GDM1 (cell line): ENCODE results near the gene G2E3.
"Not testable (repeated sequence)": the region's sequence is repeated elsewhere in the genome, so short reads cannot be mapped to it uniquely, and the experiment has no call there.

ENCODE experiments used
- DNase-seq: peaks from one replicate; lab custom pipeline; 2025; lab: John Stamatoyannopoulos, UW

G2E3 gene

DNA sequence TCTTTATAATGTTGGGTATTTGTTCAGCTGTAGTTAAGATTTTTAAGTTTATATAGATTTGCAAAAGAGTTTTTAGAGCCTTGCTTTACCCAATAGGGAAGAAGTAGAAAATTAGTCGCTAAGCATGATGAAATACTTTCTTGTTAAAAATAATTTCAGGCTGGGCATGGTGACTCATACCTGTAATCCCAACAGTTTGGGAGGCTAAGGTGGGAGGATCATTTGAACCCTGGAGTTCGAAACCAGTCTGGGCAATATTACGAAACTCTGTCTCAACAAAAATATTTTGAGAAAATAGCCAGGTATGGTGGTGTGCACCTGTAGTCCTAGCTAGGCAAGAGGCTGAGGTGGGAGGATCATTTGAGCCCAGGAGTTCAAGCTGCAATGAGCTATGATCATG is 44.4 kb downstream of the G2E3 start:
- DNase-seq: no peak

DNA sequence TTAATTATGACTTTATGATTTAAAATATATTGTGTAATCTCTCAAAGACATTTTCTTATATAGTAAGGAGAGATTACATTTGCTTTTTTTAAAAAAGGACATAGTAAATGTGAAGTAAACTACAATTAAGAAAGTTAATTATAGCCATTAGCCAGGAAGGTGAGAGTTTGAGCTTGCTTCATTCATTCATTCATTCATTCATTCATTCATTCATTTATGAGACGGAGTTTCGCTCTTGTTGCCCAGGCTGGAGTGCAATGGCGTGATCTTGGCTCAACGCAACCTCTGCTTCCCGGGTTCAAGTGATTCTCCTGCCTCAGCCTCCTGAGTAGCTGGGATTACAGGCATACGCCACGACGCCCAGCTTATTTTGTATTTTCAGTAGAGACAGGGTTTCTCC is 45.7 kb downstream of the G2E3 start:
- DNase-seq: not testable (repeated sequence)

DNA sequence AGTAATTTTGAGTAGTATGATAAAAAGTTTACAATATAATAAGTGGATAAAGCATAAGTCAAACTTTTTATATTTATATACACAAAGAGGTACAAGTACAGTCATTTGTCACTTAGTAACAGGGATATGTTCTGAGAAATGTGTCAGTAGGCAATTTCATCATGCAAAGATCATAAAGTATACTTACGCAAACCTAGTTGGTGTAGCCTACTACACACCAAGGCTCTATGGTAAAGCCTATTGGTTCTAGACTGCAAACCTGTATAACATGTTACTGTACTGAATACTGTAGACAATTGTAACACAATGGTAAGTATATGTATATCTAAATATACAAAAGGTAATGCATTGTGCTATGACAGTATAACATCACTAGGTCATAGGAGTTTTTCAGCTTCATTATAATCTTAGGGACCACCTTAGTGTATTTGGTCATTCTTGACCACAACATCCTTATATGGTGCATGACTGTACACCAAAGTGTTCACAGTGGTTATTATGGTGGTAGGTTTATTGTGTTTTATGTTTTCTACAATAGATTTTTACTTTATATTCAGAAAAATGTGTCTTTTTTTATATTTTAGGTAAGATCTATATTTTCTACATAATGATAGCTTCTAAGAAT is 48.3 kb downstream of the G2E3 start:
- DNase-seq: no peak

DNA sequence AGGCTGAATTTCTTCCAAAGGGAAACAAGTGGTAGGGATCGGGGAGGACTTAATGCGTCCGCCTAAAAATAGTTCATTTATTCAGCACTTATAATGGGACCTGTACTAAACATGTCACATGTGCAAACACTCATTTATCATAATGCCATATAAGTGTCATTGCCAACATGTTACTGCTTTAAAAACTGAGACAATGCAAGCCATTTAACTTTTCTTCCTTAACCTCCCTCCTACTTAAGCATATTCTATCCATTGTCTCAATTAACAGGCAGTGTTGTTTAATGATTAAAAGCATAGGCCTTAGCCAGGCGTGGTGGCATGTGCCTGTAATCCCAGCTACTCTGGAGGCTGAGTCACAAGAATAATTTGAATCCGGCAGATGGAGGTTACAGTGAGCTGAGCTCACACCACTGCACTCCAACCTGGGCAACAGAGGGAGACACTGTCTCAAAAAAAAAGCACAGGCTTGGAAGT is 49.6 kb downstream of the G2E3 start:
- DNase-seq: no peak

DNA sequence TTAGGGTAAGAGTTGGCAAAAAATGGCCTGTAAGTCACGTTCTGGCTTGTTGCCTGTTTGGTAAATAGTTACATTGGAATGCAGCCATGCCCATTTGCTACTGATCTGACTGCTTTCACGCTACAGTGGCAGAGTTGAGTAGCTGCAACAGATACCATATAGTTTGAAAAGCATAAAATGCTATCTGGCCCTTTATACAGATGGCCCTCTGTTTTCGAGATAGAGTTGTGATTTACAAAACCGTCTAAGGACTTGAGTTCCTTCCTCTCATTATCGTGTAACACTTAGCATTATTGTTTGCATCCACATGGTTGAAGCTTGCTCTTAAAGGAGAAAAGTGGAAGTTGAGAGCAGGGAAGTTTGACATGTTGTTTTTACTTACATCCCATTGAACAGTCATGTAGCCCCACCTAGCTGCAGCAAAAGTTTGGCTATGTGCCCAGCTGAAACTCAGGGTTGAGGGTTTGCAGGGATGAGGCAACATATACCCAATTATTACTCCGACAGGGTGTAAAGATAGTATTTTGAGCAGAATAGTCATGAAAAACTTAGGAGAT is 51.9 kb downstream of the G2E3 start:
- DNase-seq: peak; percentile 58

DNA sequence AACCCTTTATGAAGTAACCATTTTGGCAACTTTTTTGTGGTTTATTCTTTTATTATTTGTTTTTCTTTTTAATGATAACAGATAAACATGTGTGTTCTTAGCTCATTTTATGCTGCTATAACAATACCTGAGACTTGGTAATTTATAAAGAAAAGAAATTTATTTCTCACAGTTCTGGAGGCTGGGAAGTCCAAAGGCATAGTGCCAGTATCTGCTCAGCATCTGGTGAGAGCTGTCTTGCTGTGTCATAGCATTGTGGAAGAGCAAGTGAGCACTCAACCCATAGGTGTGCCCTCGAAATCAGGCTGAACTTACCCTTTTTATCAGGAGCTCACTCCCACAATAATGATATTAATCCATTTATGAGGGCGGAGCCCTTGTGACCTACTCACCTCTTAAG is 55.2 kb downstream of the G2E3 start:
- DNase-seq: no peak

DNA sequence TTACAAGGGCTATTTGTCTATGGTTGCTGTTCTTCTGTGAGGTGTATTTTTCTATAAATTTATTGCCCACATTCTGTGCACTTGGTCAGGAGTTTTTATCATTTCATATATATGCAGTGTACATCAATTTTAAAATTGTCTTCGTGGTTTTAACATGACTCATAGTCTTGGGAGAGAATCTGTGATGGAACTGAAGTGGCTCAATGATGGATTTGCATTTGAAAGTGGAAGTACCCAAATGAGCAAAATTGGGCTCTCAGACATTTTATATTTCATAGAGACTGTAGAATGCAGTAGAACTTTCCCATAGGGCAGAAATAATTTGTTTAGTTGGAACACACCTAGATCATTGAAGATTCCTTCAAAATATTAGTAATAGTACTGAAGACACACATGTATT is 61.2 kb downstream of the G2E3 start:
- DNase-seq: no peak

DNA sequence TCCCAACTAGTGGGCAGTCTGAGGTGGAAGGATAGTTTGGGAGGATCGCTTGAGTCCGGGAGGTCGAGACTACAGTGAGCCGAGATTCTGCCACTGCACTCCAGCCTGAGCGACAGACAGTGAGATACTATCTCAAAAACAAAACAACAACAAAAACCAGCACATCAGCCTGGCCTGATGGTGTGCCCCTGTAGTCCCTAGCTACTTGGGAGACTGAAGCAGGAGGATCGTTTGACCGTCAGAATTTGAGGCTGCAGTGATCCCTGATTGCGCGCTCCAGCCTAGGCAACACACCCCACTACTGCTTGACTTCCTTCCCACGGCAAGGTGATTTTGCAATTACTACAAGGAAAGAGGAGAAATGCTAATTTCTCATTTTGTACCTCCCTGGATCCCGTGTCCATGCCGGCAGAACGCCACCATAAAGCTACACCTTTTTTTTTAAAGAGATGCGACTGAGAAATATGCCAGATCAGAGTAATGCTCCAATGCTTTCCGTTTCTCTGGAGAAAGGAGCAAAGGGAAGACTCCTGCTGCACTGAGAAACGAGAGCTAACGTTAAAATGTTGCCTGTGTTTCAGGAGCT is 62.5 kb downstream of the G2E3 start:
- no peak for DNase-seq

DNA sequence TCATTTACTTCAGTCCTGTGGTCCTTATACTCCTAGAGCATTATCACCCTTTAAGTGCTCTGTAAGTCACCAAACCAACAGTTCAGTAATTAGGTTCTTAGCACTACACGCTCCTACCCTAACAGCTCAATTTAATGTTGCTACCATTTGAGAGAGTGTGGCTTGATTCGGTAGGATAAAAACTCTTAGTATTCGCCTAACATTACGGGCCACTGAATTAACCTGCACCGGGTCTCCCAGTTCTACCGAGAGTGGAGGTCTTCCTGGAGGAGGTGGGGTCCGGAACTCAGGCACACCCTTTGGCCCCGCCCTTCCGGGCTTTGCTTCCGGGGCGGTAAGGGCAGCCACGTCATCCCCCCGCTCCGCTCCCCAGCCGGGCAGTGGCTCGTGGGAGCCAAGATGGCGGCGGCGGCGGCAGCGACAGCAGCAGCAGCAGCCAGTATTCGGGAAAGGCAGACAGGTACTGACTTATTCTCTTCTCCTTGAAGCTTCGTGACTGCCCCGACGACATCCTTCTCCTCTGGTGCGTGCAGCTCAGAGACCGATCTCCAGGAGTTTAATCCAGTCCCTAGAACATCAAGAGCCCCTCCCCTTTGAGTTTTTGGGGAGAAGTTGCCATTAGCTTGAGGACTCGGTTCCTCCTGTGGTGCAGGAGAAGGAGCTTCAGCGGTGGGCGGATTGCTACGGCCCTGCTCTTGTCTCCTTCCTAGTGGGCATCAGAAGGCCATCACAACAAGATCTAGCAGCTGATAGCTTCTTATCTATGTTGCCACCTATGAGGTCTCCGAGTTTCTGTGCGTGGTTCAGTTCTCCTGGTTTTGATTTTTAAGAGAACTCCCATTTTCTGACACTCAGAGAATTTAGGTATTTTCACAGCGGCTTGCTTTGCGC is 63.2 kb downstream of the G2E3 start, which contains the start of gene SCFD1:
SCFD1 (plus strand) TSS at position 380 of the 891 bp plus-strand sequence; CDS start at position 400, 20 bp downstream.
- DNase-seq: peak; percentile 88

DNA sequence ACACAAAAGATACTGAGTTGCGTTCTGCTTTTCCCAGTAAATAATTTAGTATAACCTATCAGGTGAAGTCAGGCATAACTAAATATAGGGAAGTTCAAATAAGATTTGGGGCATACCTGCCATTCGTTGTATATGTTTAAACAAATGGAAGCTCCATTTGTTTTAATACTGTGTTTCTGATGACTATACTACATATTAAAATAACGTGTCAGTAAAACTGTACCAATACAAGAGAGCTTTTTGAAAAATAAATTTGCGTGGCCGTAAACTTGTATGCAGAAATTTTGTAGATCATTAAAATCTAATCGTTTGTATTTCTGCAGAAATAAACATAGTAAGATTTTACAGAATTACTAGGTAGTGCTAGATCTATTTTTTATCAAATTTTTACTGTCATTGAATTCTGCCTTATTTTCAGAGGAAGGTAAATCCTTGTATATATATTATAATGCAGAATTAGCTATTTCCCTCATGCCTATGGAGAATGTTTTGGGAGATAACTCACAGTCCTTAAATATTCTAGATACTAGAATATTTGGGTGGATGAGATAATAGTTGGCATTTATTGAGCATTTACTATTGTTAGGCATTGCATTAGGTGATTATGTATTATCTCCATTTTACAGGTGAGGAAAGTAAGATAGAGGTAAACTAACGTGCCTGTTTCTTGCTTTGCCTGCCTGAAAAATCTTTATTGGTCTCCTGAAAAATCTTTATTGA is 64.6 kb downstream of the G2E3 start:
- no peak for DNase-seq

DNA sequence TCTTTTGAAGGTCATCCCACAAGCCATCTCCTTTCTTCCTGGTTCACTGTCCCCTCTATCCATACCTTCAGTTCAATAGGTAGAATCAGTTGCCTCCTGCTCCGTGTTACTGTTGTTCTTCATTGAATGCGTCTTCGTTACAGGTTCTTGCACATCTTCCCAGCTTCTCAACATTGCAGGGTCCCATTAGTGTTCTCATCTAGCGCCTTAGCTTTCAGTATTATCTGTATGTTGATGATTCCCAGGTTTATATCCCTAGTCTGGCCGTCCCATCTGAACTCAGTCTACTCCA is 65.1 kb downstream of the G2E3 start:
- DNase-seq: no peak

DNA sequence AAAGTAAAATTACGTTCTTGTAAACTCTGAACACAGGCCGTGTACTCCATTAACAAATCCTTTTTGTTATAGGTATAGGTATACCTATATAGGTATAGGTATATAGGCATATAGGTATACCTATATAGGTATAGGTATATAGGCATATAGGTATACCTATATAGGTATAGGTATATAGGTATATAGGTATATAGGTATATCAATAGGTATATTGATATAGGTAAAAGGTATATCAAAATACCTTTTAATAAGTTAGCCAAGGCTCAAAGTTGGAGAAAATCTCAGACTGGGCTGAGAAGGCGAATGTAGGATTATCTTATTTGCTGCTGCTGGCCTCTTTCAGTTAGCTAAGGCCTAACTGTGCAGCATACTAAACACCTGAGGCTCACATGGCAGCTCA is 66.6 kb downstream of the G2E3 start:
- DNase-seq: no peak

DNA sequence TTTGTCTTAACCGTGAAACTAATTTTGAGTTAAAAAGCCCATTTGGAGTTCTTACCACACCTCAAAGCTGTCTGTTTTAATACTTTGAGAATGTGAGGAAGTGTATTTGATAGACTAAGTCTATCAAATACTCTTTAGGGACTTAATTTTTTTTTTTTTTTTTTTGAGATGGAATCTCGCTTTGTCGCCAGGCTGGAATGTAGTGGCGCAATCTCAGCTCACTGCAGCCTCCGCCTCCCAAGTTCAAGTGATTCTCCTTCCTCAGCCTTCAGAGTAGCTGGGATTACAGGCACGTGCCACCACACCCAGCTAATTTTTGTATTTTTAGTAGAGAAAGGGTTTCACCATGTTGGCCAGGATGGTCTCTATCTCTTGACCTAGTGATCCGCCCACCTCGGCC is 70.5 kb downstream of the G2E3 start:
- DNase-seq: not testable (repeated sequence)

DNA sequence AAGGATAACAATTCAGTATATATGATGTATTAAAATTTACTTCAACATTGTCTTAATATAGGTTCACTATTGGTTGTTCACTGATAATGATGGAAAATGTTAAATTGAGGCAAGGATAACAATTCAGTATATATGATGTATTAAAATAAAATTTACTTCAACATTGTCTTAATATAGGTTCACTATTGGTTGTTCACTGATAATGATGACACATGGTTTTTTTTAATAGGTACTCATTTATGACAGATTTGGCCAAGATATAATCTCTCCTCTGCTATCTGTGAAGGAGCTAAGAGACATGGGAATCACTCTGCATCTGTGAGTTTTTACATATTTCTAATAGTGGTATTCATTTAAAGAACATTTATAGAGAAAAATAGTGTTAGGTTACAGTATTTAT is 71.3 kb downstream of the G2E3 start:
- no peak for DNase-seq

DNA sequence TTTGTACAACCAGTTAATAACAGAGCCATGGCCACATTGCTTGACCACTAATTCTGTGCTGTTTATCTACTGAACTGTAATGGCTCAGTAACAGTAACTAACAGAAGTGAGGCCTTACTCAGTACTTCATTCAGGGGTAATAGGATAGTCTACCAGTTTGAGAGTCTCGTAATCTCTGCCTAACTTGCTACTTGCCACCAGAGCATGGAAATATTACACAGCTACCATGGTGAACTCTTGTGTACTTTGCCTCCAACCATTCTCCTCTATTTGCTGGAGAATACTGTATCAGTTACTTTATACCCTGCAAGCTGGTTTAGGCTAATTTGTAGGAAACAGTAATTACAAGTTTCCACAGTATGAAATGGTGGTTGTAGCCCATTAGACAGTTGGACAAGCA is 73.8 kb downstream of the G2E3 start:
- DNase-seq: no peak

DNA sequence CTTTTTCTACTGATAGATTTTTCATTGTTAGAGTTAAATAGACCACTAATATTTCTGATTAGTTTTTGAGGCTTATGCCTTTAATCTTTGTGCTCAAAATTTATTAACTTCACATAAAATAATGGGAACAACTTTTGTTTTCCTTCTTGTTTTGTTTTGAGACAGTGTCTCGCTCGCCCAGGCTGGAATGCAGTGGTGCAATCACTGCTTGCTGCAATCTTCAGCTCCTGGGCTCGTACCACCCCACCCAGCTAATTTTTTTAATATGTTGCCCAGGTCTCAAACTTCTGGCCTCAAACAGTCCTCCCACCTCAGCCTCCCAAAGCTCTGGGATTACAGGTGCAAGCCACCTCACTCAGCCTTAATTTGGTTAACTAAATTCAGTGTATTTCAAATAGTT is 80.0 kb downstream of the G2E3 start:
- DNase-seq: no peak

DNA sequence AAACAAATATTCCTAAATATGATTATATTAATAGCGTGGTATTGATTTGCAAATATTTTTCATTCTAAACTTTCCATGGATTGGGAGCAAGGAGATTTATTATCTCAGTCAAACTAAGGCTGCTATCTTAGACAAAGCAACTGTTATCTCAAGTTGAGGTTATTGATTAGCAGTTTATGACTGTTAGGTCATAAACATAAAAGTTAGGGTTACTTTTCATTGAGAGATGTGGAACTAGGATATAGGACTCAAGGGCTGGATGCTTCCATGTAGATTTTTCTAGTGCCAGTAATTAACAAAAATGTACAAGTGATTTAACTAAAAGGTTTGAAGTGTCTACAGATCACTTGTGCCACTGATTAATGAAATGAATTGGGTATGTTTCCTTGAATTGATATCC is 82.2 kb downstream of the G2E3 start:
- DNase-seq: no peak

DNA sequence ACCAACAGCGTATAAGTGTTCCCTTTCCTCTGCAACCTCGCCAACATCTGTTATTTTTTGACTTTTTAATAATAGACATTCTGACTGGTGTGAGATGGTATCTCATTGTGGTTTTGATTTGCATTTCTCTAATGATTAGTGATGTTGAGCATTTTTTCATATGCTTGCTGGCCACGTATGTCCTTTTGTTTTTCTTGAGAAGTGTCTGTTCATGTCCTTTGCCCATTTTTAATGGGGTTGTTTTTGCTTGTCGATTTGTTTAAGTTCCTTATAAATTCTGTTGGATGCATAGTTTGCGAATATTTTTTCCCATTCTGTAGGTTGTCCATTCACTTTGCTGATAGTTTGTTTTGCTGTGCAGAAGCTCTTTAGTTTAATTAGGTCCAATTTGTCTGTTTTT is 85.5 kb downstream of the G2E3 start:
- DNase-seq: not testable (repeated sequence)

DNA sequence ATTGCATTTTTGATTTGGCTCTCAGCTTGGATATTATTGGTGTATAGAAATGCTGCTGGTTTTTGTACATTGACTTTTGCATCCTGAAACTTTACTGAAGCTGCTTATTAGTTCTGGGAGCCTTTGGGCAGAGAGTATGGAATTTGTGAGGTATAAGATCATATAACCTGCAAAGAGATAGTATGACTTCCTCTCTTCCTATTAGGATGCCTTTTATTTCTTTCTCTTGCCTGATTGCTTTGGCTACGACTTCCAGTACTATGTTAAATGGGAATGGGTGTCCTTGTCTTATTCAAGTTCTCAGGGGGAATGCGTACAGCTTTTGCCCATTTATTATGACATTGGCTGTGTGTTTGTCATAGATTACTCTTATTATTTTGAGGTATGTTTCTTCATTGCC is 86.6 kb downstream of the G2E3 start:
- no peak for DNase-seq

DNA sequence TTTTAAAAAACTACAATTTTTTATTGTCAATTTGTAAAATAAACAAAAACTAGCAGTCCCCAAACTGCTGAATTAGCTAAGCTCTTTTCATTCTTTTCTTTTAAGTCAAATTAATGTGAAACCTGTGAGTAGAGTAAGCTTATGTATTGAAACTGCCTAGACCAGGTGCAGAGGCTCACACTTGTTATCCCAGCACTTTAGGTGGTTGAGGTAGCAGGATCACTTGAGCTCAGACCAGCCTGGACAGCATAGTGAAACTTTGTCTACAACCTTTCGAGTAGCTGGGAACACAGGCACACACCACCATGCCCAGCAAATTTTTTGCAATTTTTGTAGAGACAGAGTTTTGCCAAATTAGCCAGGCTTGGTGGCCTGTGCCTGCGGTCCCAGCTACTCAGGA is 89.5 kb downstream of the G2E3 start:
- DNase-seq: no peak

DNA sequence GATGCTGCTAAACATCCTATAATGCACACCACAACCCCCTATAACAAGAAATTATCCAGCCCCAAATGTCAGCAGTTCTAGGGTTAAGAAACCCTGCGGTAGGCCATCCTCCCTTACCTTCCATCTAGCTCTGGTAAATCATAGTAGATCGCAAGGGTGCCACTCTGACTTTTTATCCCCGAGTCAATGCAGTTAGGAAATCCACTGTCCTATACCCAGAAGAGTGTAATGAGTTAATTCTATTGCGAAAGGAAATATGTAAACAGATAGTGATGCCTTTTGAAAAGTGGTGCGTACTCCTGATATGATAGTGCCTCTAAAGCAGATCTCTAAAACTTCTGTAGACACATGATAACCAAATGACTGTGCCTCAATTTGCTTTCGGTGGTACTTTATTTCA is 93.0 kb downstream of the G2E3 start:
- DNase-seq: no peak

DNA sequence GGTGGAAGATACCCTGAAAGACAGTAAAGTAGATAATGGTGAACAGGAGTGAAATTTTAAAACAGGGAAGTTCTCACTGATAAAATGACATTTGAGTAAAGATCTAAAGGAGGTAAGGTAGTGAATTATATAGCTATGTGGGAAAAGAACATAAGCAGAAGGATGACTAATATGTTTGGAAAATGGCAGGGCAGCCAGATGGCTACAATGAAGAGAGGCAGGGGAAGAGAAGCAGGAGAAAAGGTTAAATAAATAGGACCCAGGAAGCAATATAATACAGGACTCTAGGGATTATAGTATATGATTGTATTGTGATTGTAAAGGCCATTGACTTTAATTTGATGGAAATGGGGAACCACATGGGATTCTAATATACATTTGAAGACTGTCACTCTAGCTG is 96.2 kb downstream of the G2E3 start:
- DNase-seq: no peak
